ENCODE measurements around the gene SLC39A8. TPM values are rescaled to one million over a fixed set of nuclear protein-coding genes. Genes with fewer than 3 reads are reported as not detected.

The SLC39A8 gene
- polyA plus RNA-seq, 3 donors: 1.8 to 7.8 (median 6.1) TPM

DNA sequence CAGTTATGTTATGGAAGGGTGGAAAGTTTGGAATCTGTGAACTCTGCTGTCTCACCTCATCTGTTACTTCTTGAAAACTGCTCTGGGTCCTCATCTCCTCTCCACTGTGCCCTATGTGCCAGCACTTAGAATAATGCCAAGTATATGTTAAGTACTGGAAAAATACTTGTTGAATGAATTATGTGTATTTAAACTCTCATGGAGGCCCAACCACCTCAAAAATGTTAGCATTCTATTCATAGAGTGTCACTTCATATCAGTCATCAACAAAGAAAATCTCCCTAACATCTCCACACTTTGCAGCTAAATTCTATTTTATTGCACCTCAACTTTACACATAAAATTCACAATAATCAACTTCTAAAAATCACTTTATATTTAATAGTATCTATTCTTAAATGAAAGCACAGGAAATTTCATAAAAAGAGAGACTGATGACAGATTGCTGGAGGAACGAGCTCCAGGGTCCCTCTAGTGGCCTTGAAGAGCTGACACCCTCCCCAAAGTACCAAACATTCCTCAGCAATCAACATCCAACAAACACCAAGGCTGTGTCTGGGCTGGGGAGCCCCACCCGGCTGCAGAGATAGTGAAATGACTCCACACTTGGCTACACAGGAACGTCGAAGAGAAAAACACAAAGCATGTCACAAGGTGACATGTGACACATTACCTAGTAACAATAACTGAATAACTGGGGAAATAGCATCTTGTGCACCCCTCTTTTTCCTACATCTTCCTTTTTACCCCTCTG lies 45.8 kb downstream of the SLC39A8 start:
- Histone ChIP-seq H3K9ac (ENCODE audit: insufficient read depth, low read length, poor library complexity, severe bottlenecking) (no peak overlapping the region), H2AFZ (ENCODE audit: insufficient read depth, low read depth, low read length, poor library complexity, severe bottlenecking) (no peak overlapping the region), H4K20me1 (ENCODE audit: insufficient read depth, low read length) (no peaks in the 10 kb centered on the region), H3K27me3 (ENCODE audit: control insufficient read depth in 2 of 2, insufficient read depth in 2 of 2, low read length in 2 of 2) (no peaks in the 10 kb centered on the region), H3K9me3 (replicated peaks in 1 of 2; ENCODE audit: control insufficient read depth in 1 of 2, insufficient read depth in 1 of 2, low read length in 2 of 2) (no peaks in the 10 kb centered on the region), H3K4me2 (replicated peaks; ENCODE audit: extremely low read depth, low read length, poor library complexity, severe bottlenecking) (no peak overlapping the region), H3K36me3 (replicated peaks in 1 of 2; ENCODE audit: control insufficient read depth in 1 of 2, insufficient read depth in 2 of 2, low read length in 2 of 2) (no peaks in the 10 kb centered on the region), H3K79me2 (ENCODE audit: insufficient read depth, low read length) (no peaks in the 10 kb centered on the region), H3K4me3 (replicated peaks in 1 of 3; ENCODE audit: low read depth in 2 of 3, low read length in 3 of 3) (no peak overlapping the region), H3K27ac (ENCODE audit: low read depth in 1 of 2, low read length in 2 of 2) (no peak overlapping the region), H3K4me1 (ENCODE audit: control insufficient read depth in 1 of 2, insufficient read depth in 2 of 2, low read length in 2 of 2) (peaks cover 4 to 8% of the 10 kb centered on the region in 2 donors)
- Mint-ChIP-seq H3K4me3 (no peak overlapping the region), H3K27me3 (ENCODE audit: low read depth in 3 of 3) (no peaks in the 10 kb centered on the region), H3K27ac (peak overlapping the region in 3 of 7 donors; percentile 16 to 83 (median 21)), H3K4me1 (peaks cover 15% of the 10 kb centered on the region), H3K36me3 (peaks cover 11 to 21% of the 10 kb centered on the region in 2 donors), H3K9me3 (peaks cover 0 to 4% (median 0%) of the 10 kb centered on the region in 7 donors)
- WGBS (ENCODE audit: insufficient coverage): 20% methylated on average over 3 of the region's 4 CpGs
- DNase-seq: peak in 2 of 3 donors; percentile 7 to 18
- TF ChIP-seq, protein P1, sequence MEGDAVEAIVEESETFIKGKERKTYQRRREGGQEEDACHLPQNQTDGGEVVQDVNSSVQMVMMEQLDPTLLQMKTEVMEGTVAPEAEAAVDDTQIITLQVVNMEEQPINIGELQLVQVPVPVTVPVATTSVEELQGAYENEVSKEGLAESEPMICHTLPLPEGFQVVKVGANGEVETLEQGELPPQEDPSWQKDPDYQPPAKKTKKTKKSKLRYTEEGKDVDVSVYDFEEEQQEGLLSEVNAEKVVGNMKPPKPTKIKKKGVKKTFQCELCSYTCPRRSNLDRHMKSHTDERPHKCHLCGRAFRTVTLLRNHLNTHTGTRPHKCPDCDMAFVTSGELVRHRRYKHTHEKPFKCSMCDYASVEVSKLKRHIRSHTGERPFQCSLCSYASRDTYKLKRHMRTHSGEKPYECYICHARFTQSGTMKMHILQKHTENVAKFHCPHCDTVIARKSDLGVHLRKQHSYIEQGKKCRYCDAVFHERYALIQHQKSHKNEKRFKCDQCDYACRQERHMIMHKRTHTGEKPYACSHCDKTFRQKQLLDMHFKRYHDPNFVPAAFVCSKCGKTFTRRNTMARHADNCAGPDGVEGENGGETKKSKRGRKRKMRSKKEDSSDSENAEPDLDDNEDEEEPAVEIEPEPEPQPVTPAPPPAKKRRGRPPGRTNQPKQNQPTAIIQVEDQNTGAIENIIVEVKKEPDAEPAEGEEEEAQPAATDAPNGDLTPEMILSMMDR (IDR thresholded peaks at IDR 0.05): peak; percentile 68
- intact Hi-C loops (cut with micrococcal nuclease): no loop called here

DNA sequence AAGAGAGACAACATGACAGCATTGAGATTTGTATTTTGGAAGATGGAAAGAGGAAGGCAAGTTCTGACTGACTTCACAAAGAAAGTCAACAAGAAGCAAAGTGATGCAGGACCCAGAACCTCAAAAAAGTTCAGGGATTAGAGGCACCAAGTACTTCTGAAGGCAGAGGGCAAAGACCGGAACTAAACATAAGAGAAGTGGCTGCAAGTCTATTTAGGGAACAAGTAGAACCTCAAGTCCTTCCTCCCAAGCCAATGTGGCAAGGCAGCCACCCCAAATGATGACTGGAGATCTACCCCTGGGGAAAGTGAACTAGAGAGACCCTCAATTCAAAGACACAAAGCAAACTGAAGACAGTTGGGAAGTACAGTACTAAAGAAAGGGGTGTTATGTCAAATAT lies 46.6 kb downstream of the SLC39A8 start:
- H3K79me2 ChIP-seq (ENCODE audit: insufficient read depth, low read length): no peaks in the 10 kb centered on the region
- H3K4me1 Mint-ChIP-seq: peaks cover 15% of the 10 kb centered on the region
- intact Hi-C loops (cut with micrococcal nuclease): no loop called here

More for the DNA sequence above, 46.6 kb downstream of the SLC39A8 start:
- no peak overlapping the region for H3K27ac ChIP-seq (ENCODE audit: low read depth in 1 of 2, low read length in 2 of 2)
- no peak overlapping the region for H2AFZ ChIP-seq (ENCODE audit: insufficient read depth, low read depth, low read length, poor library complexity, severe bottlenecking)
- TF ChIP-seq, protein P1 (IDR thresholded peaks at IDR 0.05): no peak
- Mint-ChIP-seq H3K4me3 (no peak overlapping the region), H3K27ac (peak overlapping the region in 2 of 7 donors; percentile 2 to 33), H3K27me3 (ENCODE audit: low read depth in 3 of 3) (no peaks in the 10 kb centered on the region), H3K36me3 (peaks cover 13 to 21% of the 10 kb centered on the region in 2 donors), H3K9me3 (peaks cover 0 to 4% (median 0%) of the 10 kb centered on the region in 7 donors)
- H4K20me1 ChIP-seq (ENCODE audit: insufficient read depth, low read length): no peaks in the 10 kb centered on the region
- peak; percentile 2 to 17 (median 8) for DNase-seq
- no peak overlapping the region for H3K4me2 ChIP-seq (replicated peaks; ENCODE audit: extremely low read depth, low read length, poor library complexity, severe bottlenecking)
- H3K4me3 ChIP-seq (replicated peaks in 1 of 3; ENCODE audit: low read depth in 2 of 3, low read length in 3 of 3): no peak overlapping the region
- no peaks in the 10 kb centered on the region for H3K27me3 ChIP-seq (ENCODE audit: control insufficient read depth in 2 of 2, insufficient read depth in 2 of 2, low read length in 2 of 2)
- no peak overlapping the region for H3K9ac ChIP-seq (ENCODE audit: insufficient read depth, low read length, poor library complexity, severe bottlenecking)
- no CpG with 5 or more reads among the region's 1 CpG for WGBS (ENCODE audit: insufficient coverage)
- H3K36me3 ChIP-seq (replicated peaks in 1 of 2; ENCODE audit: control insufficient read depth in 1 of 2, insufficient read depth in 2 of 2, low read length in 2 of 2): no peaks in the 10 kb centered on the region
- H3K9me3 ChIP-seq (replicated peaks in 1 of 2; ENCODE audit: control insufficient read depth in 1 of 2, insufficient read depth in 1 of 2, low read length in 2 of 2): no peaks in the 10 kb centered on the region
- H3K4me1 ChIP-seq (ENCODE audit: control insufficient read depth in 1 of 2, insufficient read depth in 2 of 2, low read length in 2 of 2): peaks cover 4 to 8% of the 10 kb centered on the region in 2 donors

Measured in CD14-positive monocyte (primary cell).